Smooth muscle cell (in vitro differentiated cells): Measurements from ENCODE around the gene ADAM15. TPM values are rescaled to one million over a fixed set of nuclear protein-coding genes. Genes with fewer than 3 reads are reported as not detected.
A peak's percentile ranks its signal among the peaks of the same experiment; 100 is the strongest.

ENCODE experiments used
- DNase-seq: peaks from one replicate; lab custom pipeline; 2025; ENCODE audit not compliant: unreplicated experiment; lab: John Stamatoyannopoulos, UW
- H2AFZ ChIP-seq: fragments of 200-600 bp; sonication (generic); 2 replicates; pipeline ENCODE4 v1.6.0; 2016; ENCODE audit warnings: antibody characterized with exemption, low read depth, mild to moderate bottlenecking
- H3F3A ChIP-seq: fragments of 200-600 bp; sonication (generic); 2 replicates; pipeline ENCODE4 v1.6.0; 2017; ENCODE audit warnings: antibody characterized with exemption, low read depth
- H3K27ac ChIP-seq: fragments of 200-600 bp; sonication (generic); 2 replicates; pipeline ENCODE4 v1.5.1; 2016; ENCODE audit warnings: low read depth, mild to moderate bottlenecking
- H3K27me3 ChIP-seq: fragments of 200-600 bp; sonication (generic); 2 replicates; pipeline ENCODE4 v1.6.1; 2016; ENCODE audit warnings: low read depth, mild to moderate bottlenecking
- H3K36me3 ChIP-seq: fragments of 200-600 bp; sonication (generic); 2 replicates; pipeline ENCODE4 v1.5.1; 2016; ENCODE audit warnings: low read depth
- H3K4me1 ChIP-seq: fragments of 200-600 bp; sonication (generic); 2 replicates; pipeline ENCODE4 v1.5.1; 2016; ENCODE audit warnings: low read depth
- H3K4me2 ChIP-seq: fragments of 200-600 bp; sonication (generic); 2 replicates; pipeline ENCODE4 v1.6.0; 2016; ENCODE audit warnings: mild to moderate bottlenecking
- H3K4me3 ChIP-seq: fragments of 200-600 bp; sonication (generic); 2 replicates; pipeline ENCODE4 v1.5.1; 2016; ENCODE audit warnings: mild to moderate bottlenecking
- H3K79me2 ChIP-seq: fragments of 200-600 bp; sonication (generic); 2 replicates; pipeline ENCODE4 v1.6.0; 2016; ENCODE audit warnings: low read depth, mild to moderate bottlenecking
- H3K9ac ChIP-seq: fragments of 200-600 bp; sonication (generic); 2 replicates; pipeline ENCODE4 v1.6.0; 2016; ENCODE audit warnings: low read depth
- H3K9me3 ChIP-seq: fragments of 200-600 bp; sonication (generic); replicated peaks from 2 replicates; pipeline ENCODE4 v1.5.1; 2016; ENCODE audit warnings: low read depth
- H4K20me1 ChIP-seq: fragments of 200-600 bp; sonication (generic); 2 replicates; pipeline ENCODE4 v1.6.0; 2016; ENCODE audit warnings: low read depth
- CTCF ChIP-seq: fragments of 200-600 bp; sonication (generic); IDR thresholded peaks from 2 replicates; pipeline ENCODE4 v1.5.1; 2017; ENCODE audit warnings: borderline replicate concordance, mild to moderate bottlenecking, antibody characterized with exemption; ENCODE audit not compliant: insufficient read depth, poor library complexity, severe bottlenecking
- WGBS: methylation state at CpG from one replicate; pipeline ENCODE4 v1.1.7; 2016; ENCODE audit warnings: low lambda C conversion rate; 5-methylcytosine and 5-hydroxymethylcytosine counted together
- polyA plus RNA-seq: library from polyadenylated mRNA; unstranded; fragments of >200 nt; fragmentation: Nextera tagmentation; extraction: Ambion mirVana; gene quantifications from 2 replicates; pipeline ENCODE4 v1.2.1, GENCODE V29; 2016
- total RNA-seq: library from RNA; depleted of rRNA; stranded (reverse); fragments of >200 nt; gene quantifications from 2 replicates; pipeline ENCODE4 v1.2.3, GENCODE V29; 2014

The ADAM15 gene
- total and polyA plus RNA-seq, 2 experiments from 2014 or later, result 41.2 to 45.4 TPM

DNA sequence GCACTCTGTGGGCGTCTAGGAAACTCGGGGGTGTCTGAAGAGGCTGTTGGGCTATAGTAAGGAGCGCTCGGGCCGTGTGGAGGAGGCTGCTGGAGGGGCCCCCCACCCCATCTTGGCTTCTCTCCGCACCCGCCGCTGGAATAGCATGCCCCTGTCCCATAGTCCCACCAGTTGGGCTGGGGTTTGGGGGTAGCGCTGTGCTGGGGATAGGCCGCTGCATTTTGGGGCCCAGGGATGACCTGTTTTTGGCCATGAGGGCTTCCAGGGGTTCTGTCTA, 28.0 kb downstream of the ADAM15 start:
- DNase-seq, result no peak
- Histone ChIP-seq H3K4me2 (peak overlapping the region; percentile 97), H3K4me1 (peaks cover 32% of the 10 kb centered on the region), H3K79me2 (no peaks in the 10 kb centered on the region), H3K9ac (no peak overlapping the region), H3K36me3 (no peaks in the 10 kb centered on the region), H3K27ac (no peak overlapping the region), H2AFZ (no peak overlapping the region), H4K20me1 (peaks cover 14% of the 10 kb centered on the region), H3K4me3 (peak overlapping the region; percentile 60), H3K9me3 (no peaks in the 10 kb centered on the region), H3F3A (peaks cover 7% of the 10 kb centered on the region), H3K27me3 (peaks cover 53% of the 10 kb centered on the region)
- WGBS, result 11% methylated on average over 9 of the region's 10 CpGs
- TF ChIP-seq CTCF, result no peak

- 3% methylated on average over 43 of the region's 67 CpGs for WGBS
- peaks cover 7% of the 10 kb centered on the region for H3F3A ChIP-seq
- DNase-seq, result no peak
- TF ChIP-seq CTCF, result no peak
- H3K27me3 ChIP-seq, result peaks cover 53% of the 10 kb centered on the region
- peaks cover 32% of the 10 kb centered on the region for H3K4me1 ChIP-seq
- no peak overlapping the region for H3K27ac ChIP-seq
- H2AFZ ChIP-seq, result no peak overlapping the region
- H3K4me3 ChIP-seq, result peak overlapping the region; percentile 60
- peaks cover 14% of the 10 kb centered on the region for H4K20me1 ChIP-seq
- H3K9me3 ChIP-seq, result no peaks in the 10 kb centered on the region
- no peak overlapping the region for H3K9ac ChIP-seq
- no peaks in the 10 kb centered on the region for H3K79me2 ChIP-seq
- H3K4me2 ChIP-seq, result peak overlapping the region; percentile 97
- no peaks in the 10 kb centered on the region for H3K36me3 ChIP-seq
Measured at GRCh38 chr1:155079487-155080311, 28.6 kb downstream of the ADAM15 start.

GRCh38 chr1:155080312-155081228, 29.5 kb downstream of the ADAM15 start:
- Histone ChIP-seq H3K79me2 (no peaks in the 10 kb centered on the region), H3F3A (peaks cover 7% of the 10 kb centered on the region), H3K9ac (no peak overlapping the region), H3K4me3 (peak overlapping the region; percentile 60), H3K4me1 (peaks cover 32% of the 10 kb centered on the region), H3K36me3 (no peaks in the 10 kb centered on the region), H4K20me1 (peaks cover 14% of the 10 kb centered on the region), H3K4me2 (peak overlapping the region; percentile 97), H3K9me3 (no peaks in the 10 kb centered on the region), H2AFZ (no peak overlapping the region), H3K27ac (no peak overlapping the region), H3K27me3 (peaks cover 53% of the 10 kb centered on the region)
- WGBS, result under 1% methylated on average over 34 of the region's 71 CpGs
- TF ChIP-seq CTCF, result no peak
- no peak for DNase-seq
